Measurements from ENCODE around the gene OGA.

The OGA gene

DNA sequence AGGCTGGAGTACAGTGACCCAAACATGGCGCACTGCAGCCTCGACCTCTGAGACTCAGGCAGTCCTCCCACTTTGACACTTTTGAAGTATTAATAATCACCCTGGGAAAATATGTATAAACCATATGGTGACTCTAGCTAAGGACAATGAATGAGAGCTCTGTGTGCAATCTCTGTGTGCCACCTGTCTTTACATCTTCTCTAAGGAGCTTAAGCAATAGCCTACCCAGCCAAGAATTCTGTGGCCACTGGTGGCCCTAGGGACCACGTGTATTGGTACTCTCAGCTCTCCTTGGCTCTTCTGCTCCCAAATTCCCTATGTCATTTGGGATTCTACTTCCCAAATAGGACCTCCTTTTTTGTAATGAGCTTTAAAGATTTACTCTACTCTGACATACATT, 66.0 kb downstream of the OGA start:
- no peak for DNase-seq

DNA sequence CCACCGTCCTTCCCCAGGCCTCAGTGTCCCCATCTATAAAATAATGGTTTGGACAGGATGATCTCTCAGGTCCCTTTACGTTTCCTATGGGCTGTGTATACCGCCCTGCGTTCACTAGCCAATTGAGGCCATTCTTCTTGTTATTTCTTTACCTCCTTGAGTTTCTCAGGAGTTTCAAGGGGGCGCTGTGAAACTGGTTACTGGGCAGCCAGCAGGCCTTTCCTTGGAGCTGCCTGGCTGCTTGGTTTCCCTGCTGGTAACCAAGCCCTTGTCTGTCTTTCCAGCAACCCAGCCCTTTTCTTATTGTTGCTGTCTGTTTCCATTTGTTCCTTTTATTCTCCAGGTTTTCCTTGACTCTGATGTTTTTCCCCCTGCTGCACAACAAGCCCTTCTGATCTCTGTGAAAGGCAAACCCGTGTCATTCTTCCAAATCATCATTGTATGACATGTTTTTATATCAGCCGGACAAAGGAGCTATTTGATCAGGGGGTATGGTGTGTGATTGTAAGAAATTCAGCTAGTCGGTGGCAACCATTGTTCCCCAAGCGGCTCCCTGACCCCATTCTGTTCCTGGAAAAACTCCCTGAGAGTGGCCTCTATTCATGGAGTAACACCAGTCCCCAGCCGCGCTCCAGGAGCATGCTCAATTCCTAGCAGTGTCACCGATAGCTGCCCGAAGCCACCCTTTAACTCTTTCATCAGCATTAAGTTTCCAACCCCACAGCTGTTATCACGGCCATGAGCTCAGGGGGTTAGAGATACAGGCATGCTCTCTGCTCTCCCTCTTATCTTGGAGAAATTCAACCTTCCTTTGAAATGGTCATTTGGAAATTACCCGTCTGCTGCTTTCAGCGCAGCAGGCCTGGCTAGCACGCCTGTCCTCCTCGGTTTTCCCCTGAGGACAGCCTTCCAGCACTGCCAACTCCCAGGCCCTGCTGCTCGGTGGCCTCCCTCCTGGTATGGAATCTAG, 68.9 kb downstream of the OGA start:
- DNase-seq, result no peak

DNA sequence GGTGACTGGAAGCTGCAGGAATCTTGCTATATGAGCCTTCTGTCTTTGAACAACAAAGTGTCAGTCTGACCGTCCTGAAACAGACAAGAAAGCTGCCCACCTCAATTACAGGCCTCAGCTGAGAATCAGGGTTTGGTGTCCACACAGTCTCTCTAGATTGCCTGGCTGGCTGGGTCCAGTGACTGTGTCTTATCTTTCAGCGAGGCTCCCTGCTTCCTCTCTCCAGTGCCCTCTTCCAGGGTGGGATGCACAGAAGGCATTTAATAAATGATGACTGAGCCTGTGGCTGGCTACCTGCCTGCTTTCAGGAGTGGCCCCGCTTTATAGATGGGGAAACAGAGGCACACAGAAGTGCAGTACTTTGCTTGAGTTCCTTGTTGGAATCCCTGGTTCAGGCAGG, 69.7 kb downstream of the OGA start:
- no peak for DNase-seq

DNA sequence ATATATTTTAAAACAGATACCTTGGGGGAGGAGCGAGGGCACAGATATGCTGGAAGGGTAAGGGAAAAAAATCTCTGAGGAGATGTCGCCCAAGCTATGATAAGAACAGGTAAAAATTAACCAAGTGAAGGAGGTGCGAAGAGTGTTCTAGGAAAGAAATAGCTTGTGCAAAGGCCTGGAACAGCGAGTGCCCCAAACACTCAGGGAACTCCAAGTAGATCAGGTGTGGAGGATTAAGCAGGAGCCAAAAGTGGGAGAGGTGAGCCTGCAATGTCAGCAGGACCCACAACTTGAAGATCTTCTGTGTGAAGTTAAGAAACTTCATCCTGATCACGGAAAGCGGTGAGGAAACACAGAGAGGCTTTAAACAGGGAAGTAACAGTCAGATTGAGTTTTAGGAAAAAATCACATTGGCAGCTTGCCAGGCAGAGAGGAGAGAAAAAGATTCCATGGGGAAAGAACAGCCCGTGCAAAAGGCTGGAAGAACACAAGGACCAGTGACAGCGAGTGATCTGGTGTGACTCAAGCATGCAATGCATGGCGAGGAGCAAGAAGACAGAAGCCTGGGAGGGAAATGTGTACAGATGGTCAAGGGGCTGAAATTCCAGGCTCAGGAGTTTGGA, 73.1 kb downstream of the OGA start:
- no peak for DNase-seq

DNA sequence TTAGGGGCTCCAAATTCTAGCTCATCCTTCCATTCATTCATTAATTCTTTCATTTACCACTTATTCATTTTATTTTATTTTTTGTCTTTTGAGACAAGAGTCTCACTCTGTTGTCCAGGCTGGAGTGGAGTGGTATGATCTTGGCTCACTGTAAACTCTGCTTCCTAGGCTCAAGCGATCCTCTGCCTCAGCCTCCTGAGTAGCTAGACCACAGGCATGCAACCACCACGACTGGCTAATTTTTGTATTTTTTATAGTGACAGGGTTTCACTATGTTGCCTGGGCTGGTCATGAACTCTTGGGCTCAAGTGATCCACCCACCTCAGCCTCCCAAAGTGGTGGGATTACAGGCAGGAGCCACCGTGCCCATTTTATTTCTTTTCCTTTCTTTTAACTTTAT, 74.0 kb downstream of the OGA start:
- no peak for DNase-seq

DNA sequence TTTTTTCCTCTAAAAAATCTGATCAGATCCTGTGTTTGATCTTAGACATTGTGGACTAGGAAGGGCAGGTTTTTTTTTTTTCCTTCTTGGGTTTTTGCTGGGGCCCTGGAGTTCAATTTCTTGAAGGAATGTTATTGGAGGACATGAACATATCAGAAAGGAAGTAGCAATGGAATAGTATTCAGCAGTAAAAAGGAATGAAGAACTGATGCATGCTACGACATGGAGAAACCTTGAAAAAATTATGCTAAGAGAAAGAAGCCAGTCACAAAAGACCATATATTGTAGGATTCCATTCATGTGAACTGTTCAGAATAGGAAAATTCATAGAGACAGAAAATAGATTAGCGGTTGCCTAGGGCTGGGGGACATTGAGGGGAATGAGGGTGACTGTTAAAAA, 76.3 kb downstream of the OGA start:
- no peak for DNase-seq

DNA sequence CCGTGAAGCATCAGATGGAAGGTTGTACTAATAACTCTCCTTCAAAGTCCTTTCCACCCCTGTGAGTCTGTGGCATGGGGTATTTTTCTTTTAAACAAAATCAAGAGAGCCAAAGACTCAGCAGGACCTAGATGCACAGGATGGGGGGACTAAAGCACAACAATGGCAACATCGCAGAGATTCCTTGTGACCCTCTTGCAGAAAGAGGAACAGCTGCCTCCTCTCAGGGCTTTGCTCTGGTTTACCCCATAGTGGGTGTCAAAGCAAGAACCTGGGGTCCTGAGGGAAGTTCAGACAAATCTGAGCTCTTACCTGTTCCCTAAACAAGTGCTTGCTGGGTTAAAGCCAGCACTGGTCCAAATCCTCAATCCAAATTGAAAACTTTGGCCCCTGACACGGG, 81.6 kb downstream of the OGA start:
- no peak for DNase-seq

All from CD4-positive, alpha-beta T cell treated with Interleukin-15 for 1 hour (primary cell).